GM18873 (cell line): ENCODE results near the gene LRP5.
"Not testable (repeated sequence)": the region's sequence is repeated elsewhere in the genome, so short reads cannot be mapped to it uniquely, and the experiment has no call there.

Experiments used
- ATAC-seq: cut with Tn5 transposase; IDR thresholded peaks from one replicate; pipeline ENCODE4 v1.9.1; 2021; ENCODE audit warnings: mild to moderate bottlenecking, moderate library complexity, moderate number of reproducible peaks; ENCODE audit not compliant: unreplicated experiment, low FRiP score

The LRP5 gene

GRCh38 chr11:68382358-68382998 lies 70.1 kb downstream of the LRP5 start:
- no peak for ATAC-seq

DNA sequence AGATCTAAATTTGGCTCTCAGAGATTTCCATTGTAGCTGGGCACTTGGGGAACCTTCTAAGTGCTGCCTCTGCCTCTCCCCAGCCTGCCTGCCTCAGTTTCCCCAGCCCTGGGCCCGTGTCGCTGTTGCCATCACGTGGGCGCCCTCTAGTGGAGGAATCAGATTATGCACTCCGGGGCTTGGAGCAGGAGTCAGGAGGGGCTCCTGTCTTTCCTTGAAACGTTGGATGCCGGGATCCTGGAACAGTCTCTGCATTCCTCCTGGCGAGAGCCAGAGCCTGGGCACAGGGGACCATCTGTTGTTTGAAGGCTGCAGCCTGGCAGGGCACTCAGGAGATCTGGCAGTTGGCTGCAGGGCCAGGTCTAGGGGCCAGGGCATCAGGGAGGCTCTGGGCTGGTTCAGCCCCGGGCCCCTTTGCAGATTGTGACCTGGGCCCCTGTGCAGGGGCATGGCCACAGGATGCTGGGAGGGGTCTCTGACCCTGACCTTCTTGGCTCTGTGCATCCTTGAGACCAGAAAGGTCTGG lies 71.6 kb downstream of the LRP5 start:
- no peak for ATAC-seq

DNA sequence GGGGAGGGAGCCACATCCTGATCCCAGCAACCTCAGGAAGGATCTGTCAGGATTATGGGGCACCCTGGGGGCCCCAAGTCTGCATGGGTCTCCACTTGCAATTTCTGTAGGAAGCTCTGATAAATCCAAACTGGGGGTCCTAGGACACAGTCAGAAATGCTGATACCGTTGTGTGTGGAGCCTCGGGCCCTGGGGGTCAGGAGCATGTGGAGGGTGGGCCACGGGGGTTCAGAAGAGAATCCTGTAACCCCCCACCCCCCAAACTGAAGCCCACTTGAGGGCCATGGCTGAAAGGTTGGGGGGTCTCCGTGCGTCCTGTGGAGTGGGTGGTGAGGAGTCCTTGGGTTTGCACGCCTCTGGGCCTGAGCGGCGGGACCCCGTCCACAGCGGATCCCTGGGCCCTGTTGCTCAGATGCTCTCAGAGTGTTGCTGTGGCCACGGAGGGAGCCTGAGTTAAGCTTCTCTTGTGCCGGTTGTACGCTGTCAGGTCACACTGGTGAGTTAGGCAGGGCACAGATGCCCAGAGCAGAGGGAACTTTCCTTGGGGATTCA lies 72.2 kb downstream of the LRP5 start:
- no peak for ATAC-seq

DNA sequence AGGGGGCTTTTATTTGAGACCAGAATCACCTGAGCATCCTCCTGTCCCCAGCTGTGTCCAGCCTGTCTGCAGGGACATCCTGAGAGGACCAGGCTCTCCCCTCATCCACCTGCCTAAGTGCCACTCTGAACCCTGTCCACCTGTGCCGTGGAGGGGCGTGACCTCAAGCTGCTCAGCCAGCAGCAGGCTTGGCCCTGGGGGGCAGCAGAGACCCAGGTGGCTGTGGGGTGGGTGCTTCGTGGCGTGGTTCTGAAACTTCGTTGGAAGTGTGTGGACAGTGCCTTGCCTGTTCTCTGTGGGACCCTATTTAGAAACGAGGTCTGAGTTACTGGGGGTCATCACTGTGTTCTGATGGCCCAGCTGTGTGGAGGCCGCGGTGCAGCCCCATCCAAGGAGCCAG lies 72.7 kb downstream of the LRP5 start:
- no peak for ATAC-seq

DNA sequence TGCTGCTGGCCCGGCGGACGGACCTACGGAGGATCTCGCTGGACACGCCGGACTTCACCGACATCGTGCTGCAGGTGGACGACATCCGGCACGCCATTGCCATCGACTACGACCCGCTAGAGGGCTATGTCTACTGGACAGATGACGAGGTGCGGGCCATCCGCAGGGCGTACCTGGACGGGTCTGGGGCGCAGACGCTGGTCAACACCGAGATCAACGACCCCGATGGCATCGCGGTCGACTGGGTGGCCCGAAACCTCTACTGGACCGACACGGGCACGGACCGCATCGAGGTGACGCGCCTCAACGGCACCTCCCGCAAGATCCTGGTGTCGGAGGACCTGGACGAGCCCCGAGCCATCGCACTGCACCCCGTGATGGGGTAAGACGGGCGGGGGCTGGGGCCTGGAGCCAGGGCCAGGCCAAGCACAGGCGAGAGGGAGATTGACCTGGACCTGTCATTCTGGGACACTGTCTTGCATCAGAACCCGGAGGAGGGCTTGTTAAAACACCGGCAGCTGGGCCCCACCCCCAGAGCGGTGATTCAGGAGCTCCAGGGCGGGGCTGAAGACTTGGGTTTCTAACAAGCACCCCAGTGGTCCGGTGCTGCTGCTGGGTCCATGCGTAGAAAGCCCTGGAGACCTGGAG lies 74.1 kb downstream of the LRP5 start:
- ATAC-seq, result no peak

GRCh38 chr11:68387840-68388239 lies 75.4 kb downstream of the LRP5 start:
- ATAC-seq, result no peak

DNA sequence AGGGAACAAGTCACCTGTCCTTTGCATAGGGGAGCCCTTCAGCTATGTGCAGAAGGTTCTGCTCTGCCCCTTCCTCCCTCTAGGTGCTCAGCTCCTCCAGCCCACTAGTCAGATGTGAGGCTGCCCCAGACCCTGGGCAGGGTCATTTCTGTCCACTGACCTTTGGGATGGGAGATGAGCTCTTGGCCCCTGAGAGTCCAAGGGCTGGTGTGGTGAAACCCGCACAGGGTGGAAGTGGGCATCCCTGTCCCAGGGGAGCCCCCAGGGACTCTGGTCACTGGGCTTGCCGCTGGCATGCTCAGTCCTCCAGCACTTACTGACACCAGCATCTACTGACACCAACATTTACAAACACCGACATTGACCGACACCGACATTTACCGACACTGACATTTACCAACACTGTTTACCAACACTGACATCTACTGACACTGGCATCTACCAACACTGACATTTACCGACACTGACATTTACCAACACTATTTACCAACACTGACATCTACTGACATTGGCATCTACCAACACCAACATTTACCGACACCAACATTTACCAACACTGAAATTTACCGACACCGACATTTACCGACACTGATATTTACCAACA lies 76.3 kb downstream of the LRP5 start:
- ATAC-seq, result no peak

- ATAC-seq, result no peak
These were observed 77.9 kb downstream of the LRP5 start for GRCh38 chr11:68390315-68390714.

GRCh38 chr11:68392822-68393221 lies 80.4 kb downstream of the LRP5 start:
- ATAC-seq, result no peak

- no peak for ATAC-seq
These were observed 84.1 kb downstream of the LRP5 start for GRCh38 chr11:68396516-68396915.

DNA sequence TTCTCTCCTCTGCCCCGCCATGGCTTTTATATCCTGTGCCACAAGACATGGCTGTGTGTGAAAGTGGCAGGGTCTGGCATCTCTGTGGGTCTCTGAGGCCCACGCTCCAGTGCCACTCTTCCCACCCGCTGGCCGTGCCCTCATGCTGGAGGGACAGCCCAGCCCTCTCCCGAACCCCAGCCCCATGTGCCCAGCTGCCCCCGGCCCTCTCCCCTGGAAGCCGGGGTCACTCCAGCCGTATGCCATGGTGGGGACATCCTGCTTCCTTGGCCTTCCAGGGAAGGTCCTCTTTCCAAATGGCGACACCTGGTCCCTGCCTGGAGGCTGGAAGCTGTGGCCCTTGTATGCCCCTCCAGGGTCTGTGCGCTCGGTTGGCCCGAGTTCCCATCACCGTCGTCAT lies 84.9 kb downstream of the LRP5 start:
- no peak for ATAC-seq

DNA sequence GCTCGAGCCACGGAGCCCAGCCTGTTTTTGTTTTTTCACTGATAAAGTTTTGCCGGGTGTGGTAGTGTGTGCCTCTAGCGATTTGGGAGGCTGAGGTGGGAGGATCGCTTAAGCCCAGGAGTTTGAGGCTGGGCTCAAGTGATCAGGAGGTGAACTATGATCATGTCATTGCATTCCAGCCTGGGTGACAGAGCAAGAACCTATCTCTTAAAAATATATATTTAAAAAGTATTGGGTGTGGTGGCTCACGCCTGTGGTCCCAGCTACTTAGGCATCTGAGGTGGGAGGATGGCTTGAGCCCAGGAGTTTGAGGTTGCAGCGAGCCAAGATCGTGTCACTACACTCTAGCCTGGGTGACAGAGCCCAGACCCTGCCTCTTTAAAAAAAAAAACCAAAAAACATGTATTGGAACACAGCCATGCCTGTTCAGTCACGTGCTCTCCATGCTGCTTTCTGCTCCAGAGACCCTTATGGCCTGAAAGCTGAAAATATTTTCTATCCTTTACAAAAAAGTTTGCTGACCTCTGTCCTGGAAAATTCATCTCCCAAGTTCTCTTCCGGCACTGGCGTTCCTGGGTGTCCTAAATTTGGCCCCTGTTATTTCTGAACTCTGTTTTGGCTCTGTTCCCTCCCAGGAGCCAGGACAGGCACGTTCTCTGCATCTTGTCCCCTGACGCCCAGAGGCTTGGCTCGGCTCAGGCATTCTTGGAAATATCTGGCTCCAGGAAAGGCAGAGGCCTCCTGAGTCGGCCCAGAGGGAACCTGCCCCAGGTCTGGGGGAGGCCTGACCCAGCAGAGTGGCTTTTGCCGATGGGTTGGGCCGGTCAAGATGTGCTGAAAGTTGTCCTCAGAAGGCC lies 86.8 kb downstream of the LRP5 start:
- ATAC-seq, result no peak

DNA sequence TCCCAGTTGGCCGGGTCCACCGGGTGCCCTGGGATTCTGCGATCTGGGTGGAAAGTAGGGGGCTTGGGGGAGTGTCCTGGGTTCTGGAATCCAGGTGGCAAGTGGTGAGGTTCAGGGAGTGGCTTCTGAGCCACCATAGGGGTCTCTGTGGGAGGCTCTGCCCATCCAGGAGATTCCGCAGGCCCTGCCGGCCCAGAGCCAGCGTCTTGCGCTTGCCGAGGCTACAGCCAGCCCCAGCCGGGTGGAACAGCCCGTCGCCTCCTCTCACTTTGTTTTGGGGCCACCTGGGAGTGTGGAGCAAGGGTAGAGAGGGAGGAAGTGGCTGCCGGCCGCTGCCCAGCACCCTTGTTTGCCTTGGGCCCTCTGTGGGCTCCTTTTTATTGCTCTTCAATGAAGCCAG lies 87.5 kb downstream of the LRP5 start:
- ATAC-seq, result no peak

- not testable (repeated sequence) for ATAC-seq
These were observed 88.2 kb downstream of the LRP5 start for GRCh38 chr11:68400584-68400983.

- ATAC-seq, result no peak
These were observed 89.5 kb downstream of the LRP5 start for GRCh38 chr11:68401856-68402255.

- no peak for ATAC-seq
These were observed 90.1 kb downstream of the LRP5 start for GRCh38 chr11:68402355-68403031.

DNA sequence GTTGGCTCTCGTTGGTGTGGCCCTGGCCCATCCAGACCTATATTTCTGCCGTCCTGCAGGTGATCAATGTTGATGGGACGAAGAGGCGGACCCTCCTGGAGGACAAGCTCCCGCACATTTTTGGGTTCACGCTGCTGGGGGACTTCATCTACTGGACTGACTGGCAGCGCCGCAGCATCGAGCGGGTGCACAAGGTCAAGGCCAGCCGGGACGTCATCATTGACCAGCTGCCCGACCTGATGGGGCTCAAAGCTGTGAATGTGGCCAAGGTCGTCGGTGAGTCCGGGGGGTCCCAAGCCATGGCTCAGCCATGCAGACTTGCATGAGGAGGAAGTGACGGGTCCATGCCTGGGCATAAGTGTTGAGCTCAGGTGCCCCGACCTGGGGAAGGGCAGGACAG lies 91.0 kb downstream of the LRP5 start:
- ATAC-seq, result no peak

GRCh38 chr11:68403831-68404230 lies 91.4 kb downstream of the LRP5 start:
- ATAC-seq, result no peak

DNA sequence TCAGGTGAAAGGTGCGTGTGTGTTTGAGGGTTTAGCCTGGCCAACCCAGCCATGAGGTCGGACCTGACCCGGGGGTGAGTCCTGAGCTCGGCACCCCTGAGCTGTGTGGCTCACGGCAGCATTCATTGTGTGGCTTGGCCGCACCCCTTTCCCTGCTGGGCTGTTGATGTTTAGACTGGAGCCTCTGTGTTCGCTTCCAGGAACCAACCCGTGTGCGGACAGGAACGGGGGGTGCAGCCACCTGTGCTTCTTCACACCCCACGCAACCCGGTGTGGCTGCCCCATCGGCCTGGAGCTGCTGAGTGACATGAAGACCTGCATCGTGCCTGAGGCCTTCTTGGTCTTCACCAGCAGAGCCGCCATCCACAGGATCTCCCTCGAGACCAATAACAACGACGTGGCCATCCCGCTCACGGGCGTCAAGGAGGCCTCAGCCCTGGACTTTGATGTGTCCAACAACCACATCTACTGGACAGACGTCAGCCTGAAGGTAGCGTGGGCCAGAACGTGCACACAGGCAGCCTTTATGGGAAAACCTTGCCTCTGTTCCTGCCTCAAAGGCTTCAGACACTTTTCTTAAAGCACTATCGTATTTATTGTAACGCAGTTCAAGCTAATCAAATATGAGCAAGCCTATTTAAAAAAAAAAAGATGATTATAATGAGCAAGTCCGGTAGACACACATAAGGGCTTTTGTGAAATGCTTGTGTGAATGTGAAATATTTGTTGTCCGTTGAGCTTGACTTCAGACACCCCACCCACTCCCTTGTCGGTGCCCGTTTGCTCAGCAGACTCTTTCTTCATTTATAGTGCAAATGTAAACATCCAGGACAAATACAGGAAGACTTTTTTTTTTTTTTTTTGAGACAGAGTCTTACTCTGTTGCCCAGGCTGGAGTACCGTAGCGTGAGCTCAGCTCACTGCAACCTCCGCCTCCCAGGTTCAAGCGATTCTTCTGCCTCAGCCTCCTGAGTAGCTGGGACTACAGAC lies 94.2 kb downstream of the LRP5 start:
- no peak for ATAC-seq
